ENCODE data around the gene HNRNPUL2.
A peak's percentile ranks its signal among the peaks of the same experiment; 100 is the strongest.
"Not testable (repeated sequence)": the region's sequence is repeated elsewhere in the genome, so short reads cannot be mapped to it uniquely, and the experiment has no call there.

HNRNPUL2 gene

GRCh38 chr11:62726156-62726914, 922 bp downstream of the HNRNPUL2 start:
- peak in 1 of 2 experiments; percentile 14 for DNase-seq

- no peak for DNase-seq
Measured at GRCh38 chr11:62725646-62726045, 1.6 kb downstream of the HNRNPUL2 start.

- no peak for DNase-seq
Measured at GRCh38 chr11:62724171-62724570, 3.1 kb downstream of the HNRNPUL2 start.

- no peak for DNase-seq
Measured at GRCh38 chr11:62721994-62722393, 5.3 kb downstream of the HNRNPUL2 start.

- DNase-seq, result no peak
Measured at GRCh38 chr11:62719302-62719978, 7.8 kb downstream of the HNRNPUL2 start.

GRCh38 chr11:62716816-62717215, 10.4 kb downstream of the HNRNPUL2 start:
- no peak for DNase-seq

- no peak for DNase-seq
Measured at GRCh38 chr11:62716206-62716605, 11.1 kb downstream of the HNRNPUL2 start.

GRCh38 chr11:62715150-62716130, 11.8 kb downstream of the HNRNPUL2 start:
- no peak for DNase-seq

GRCh38 chr11:62713343-62713742, 13.9 kb downstream of the HNRNPUL2 start:
- no peak for DNase-seq

GRCh38 chr11:62712861-62713260, 14.4 kb downstream of the HNRNPUL2 start:
- peak in 1 of 2 experiments; percentile 21 for DNase-seq

- DNase-seq, result no peak
Measured at GRCh38 chr11:62712276-62712812, 14.9 kb downstream of the HNRNPUL2 start.

GRCh38 chr11:62710001-62710345, 17.3 kb downstream of the HNRNPUL2 start:
- no peak for DNase-seq

GRCh38 chr11:62709247-62710000, 17.8 kb downstream of the HNRNPUL2 start:
- DNase-seq, result peak; percentile 98 to 99

- peak; percentile 25 to 48 for DNase-seq
Measured at GRCh38 chr11:62708793-62709192, 18.5 kb downstream of the HNRNPUL2 start.

GRCh38 chr11:62708392-62708791, 18.9 kb downstream of the HNRNPUL2 start:
- no peak for DNase-seq

- DNase-seq, result no peak
Measured at GRCh38 chr11:62707277-62707861, 19.9 kb downstream of the HNRNPUL2 start, which contains the start of the genes BSCL2 and GNG3. Gene BSCL2 (minus strand): TSS chr11:62707424. CDS start chr11:62707195, 229 bp downstream. Gene GNG3 (plus strand): TSS chr11:62707676. CDS start chr11:62708296, 620 bp downstream.

GRCh38 chr11:62706850-62707247, 20.4 kb downstream of the HNRNPUL2 start:
- DNase-seq, result no peak

- DNase-seq, result peak; percentile 97
Measured at GRCh38 chr11:62705880-62706849, 21.1 kb downstream of the HNRNPUL2 start.

- DNase-seq, result peak in 1 of 2 experiments; percentile 48
Measured at GRCh38 chr11:62705413-62705812, 21.8 kb downstream of the HNRNPUL2 start.

GRCh38 chr11:62703921-62704320, 23.3 kb downstream of the HNRNPUL2 start:
- DNase-seq, result not testable (repeated sequence)
